Endothelial cell of hepatic sinusoid (primary cell): Measurements from ENCODE around the gene SPON1.
"Not testable (repeated sequence)": the region's sequence is repeated elsewhere in the genome, so short reads cannot be mapped to it uniquely, and the experiment has no call there.

Experiments
- in situ Hi-C: cut with HindIII; loops from 2 replicates; pipeline ENCODE4 v1.10.0; 2017; ENCODE audit warnings: low sequenced_read_pairs

SPON1 gene

DNA sequence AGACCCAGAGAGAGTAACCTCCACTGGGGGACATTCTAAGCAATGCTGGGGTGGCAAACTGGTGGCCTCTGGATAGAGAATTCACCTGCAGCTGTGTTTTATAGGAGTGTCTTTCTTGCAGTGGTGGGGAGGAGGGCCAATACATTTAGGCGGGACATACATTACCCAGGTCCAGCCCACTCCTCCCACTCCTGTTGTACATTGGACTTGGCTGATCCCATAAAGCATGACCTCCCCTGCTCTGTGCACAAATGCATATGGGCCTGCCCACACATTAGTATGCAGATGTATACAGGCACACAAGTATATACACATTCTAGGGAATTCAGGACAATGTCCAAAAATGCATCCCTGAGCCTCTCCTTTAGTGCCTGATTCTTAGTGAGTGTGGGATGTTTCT is 297.4 kb downstream of the SPON1 start:
- in situ Hi-C loops: no loop called here

DNA sequence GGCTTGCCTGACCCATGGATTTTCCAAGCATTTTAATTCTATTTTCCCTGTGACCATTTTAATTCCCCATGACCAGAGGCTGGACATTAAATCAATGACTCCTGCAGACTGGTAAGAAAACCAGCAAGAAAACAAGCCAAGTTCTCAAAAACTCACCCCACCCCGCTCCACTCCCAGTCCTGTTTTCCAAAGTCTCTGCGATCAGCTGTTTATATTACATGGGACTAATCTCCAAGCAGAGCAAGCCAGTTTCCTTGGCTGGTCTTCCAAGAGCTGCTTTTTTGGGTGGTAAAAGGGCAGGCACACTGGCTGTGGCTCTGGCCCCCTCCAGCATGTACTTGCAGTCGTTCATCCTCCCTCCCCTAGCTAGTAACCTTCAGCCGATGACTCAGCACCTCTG is 298.5 kb downstream of the SPON1 start:
- in situ Hi-C loops: no loop called here

DNA sequence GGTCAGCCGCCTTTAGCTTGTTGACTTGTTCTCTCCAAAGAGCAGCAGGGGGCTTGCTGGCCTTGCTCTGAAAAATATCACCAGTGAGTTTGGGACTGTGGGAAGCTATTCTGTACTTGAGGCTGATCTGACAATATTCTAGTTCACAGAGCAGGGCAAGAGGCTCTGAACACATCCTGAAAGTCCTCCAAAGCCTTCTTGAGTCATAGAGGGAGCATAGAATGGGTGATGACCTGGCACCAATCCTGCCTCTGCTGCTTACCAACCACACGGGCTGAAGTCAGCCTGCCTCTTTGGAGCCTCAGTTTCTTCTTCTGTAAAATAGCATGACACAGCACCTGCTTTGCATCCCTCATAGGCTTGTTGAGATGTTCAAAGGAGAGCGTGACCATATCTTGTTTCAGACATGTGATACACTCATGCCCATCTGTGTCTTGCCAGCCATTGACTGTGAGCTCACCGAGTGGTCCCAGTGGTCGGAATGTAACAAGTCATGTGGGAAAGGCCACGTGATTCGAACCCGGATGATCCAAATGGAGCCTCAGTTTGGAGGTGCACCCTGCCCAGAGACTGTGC is 299.8 kb downstream of the SPON1 start:
- in situ Hi-C loops: no loop called here

DNA sequence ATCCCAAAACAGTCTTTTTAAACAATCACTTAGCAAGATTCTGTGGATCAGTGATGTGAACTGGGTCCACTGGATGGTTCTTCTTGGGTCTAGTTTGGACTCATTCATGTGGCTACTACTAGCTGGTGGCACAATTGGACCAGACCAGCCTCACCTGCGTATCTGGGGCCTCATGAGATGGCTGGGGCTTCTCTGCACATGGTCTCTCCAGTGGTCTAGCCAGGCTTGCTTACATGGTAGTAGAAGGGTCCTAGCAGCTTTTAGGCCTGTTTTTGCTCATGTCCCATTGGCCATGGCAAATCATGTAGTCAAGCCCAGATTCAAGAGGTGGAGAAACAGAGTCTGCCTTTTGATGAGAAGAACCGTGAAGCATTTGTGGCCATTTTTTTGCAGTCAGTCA is 302.4 kb downstream of the SPON1 start:
- in situ Hi-C loops: no loop called here

DNA sequence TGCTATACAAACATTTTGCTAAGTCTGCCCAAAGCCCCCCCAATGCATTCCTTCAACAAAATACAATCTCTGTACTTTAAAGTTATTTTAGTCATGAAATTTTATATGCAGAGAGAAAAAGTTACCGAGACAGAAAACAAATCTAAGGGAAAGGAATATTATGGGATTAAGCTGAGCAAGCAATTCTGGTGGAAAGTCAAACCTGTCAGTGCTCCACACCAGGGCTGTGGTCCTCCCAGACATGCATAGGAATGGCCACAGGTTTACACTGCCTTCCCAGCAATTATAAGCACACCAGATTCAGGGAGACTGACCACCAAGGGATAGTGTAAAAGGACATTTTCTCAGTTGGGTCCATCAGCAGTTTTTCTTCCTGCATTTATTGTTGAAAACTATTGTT is 304.1 kb downstream of the SPON1 start:
- in situ Hi-C loops: no loop called here

DNA sequence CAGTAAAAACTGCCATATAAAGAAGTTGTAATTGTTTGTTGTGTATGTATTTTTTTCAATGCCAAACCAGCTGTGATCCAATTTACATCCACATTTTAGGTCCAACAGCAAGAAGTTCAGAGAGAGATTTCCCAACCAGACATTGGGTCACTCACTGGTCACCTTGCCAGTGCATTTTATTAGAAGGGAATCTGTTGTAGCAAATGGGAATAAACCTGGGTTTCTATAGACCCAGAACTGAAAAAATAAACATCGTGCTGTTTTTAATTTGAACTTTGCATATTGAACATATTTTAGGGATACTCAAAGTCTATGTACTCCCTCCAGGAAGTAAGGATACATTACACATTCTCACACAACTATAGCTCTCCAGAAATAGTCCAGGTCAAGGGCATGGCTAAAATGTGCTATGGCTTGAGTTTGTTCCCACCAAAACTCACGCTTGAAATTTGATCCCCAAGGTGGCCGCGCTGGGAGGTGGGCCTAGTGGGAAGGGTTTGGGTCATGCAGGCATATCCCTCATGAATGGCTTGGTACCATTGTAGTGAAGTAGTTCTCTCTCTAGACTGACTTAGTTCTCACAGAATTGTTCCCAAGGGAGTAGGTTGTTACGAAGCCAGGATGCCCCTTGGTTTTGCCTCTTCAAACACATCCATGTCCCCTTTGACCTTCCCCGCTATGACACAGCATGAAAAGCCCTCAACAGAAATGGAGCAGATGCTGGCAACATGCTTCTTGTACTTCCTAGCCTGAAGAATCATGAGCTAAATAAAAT is 305.5 kb downstream of the SPON1 start:
- in situ Hi-C loops: no loop called here

DNA sequence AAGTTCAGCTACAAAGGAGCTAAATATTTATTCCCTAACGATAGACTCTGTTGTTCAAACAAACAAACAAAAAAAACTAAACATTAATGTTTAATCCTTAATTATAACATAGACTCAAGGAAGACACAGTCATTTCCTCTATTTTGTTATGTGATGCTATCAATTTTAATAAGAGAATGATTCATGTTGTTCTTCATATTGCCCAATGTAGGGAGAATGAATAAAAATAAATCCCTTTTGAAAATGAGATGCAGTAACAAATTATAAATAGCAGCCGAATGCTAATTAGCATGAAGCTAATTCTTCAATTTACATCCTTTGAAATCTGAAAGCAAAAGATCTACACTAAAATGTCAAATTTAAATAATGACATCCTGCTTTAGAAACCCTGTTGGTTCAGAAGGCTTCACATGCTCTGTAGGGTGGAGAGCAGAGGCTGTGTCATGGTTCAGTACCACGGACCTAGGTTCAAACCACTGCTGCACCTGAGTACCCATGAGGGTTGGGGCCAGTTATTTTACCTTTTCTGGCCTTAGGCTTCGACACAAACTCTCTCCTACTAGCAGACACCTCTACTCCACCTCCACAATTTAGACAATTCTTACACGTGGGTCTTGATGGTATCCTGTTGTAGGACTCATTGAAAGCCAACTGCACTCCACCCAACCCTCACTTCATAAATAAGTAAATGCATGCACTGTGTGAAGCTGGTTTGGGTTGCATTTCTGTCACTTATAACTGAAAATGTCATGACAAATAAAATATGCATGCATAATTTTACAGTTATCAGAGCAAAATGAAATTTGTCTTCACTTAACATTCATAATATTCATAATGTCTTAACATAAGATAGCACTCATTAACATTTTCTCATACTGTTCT is 307.4 kb downstream of the SPON1 start:
- in situ Hi-C loops: no loop called here

DNA sequence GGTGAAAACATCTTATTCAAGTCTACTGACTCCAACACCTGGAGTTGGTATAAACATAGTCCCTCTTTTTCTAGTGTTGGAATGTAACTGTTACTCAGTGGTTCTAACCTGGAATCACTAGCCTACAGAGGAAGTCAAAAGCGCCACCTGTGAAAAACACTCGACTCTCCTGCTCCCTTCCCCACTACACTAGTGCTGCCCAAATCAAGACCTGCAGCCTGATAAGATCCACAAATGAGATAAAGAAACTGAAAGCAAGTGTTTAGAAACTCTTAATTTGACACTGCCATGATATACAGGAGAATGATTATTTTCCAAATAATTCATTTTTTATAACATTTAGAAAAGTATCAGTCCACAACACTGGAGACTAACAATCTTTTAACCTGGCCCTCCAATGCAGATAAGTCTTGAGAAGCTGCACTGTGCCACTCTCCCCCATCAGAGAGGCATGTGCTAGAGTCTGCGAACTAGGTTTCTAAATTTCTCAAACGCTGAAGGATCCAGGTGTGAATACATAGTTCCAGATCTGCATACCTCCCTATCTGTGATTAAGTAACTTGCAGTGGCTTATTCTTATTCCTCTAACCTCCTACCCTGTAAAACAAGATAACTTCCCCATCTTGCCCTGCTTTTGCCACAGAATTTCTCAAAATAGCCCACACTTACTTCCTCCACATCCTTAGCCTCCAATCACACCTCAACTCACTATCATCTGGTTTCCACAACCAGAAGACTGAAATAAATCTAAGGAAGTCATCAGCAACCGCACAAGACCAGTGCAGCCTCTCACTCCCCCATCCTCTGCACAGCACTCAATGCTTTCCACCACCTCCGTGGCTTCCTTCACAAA is 308.4 kb downstream of the SPON1 start:
- in situ Hi-C loops: no loop called here

DNA sequence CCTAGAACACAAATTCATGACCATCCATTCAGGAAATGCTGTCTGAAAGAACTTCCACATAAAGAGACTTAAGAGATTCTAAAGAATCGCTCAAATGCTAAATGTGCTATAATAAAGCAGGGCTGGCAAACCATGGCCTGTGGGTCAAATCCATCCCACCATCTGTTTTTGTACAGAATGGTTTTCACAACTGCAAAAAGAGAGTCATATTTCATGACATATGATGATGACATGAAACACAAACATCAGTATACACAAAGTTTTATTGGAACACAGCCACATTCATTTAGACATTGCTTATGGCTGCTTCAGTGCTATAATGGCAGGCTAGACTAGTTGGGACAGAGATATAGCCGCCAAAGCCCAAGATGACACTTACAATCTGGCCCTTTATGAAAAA is 311.4 kb downstream of the SPON1 start:
- in situ Hi-C loops: no loop called here

DNA sequence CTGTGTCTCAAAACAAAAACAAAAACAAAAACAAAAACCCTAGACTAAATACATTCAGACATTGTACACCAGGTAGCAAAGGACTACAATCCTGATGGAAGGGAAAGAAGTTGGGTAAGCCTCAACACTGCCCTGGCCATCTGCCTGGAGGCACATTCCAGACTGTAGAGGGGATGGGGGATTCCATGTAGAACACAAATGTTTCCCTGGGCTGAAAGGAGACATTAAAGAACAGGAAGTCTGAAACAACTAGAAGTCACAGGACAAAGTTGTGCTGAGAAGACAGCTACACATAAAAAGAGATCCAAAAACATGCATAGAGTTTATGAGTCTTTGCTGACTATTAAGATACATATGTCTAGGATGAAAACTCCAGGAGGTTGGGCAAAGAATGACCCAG is 312.6 kb downstream of the SPON1 start:
- in situ Hi-C loops: no loop called here

DNA sequence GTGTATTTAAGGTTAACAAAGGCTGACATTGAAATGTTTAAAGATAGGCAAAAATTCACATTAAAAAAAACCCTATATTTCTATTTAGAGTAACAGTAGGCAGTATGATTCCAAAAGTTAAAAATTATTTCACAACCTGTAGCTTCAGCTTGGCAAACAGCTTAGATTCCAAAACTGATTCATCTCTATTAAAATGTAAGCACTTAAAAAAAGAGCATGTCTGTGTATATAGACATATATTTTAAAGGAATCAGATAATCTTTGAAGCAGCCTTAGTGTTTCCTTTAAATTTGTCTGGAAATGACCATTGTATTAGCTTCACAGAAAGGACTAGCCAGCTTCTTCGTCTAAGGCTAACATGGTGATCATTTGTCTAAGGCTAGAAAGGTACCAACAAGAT is 316.3 kb downstream of the SPON1 start:
- in situ Hi-C loops: not testable (repeated sequence)

DNA sequence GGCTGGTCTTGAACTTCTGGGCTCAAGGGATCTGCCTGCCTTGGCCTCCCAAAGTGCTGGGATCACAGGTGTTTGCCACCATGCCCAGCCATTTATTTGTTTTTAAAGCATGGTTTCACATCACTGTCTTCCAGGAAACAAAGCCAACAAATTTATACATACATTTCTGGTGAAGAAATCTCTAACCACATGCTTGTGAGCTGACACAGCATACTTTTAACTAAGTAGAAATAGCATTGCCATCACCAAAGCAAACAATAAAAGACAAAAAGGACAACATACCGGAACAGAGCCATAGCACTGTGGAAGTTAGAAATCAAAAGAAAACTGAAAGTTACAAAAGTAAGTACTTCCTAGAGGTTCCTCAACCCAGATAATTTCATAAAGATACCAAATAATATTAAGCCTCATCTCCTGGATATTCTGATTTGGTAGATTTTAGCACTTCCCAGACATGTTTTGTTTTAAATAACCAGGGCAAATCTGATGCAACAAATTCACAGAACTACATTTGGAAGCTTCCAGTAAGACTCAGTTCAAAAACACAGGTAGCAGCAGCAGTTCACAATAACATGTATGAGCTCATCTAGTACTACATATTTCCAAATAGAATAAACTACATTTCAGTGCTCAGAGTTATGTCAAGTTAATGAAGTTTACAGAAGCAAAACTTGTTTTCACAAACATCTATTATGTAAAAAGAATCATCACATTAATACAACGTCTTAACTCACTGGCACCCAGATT is 325.8 kb downstream of the SPON1 start:
- in situ Hi-C loops: no loop called here

DNA sequence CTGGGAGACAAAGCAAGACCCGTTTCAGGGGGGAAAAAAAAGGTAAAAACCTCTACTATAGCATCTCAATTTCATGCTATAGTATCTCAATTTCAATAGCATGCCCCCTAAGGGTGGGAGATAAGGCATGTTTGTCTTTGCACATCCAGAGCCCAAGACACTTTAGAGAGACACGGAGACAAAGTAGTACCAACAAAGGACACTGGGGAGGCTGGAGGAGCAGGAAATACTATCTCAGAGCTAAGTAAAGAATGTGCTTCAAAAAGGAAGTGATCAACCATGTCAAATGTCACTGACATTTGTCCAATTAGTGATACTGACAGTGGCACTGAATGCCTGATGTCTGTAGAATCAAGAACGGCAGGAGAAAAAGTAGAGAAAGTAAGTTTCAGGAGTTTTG is 327.9 kb downstream of the SPON1 start:
- in situ Hi-C loops: no loop called here

DNA sequence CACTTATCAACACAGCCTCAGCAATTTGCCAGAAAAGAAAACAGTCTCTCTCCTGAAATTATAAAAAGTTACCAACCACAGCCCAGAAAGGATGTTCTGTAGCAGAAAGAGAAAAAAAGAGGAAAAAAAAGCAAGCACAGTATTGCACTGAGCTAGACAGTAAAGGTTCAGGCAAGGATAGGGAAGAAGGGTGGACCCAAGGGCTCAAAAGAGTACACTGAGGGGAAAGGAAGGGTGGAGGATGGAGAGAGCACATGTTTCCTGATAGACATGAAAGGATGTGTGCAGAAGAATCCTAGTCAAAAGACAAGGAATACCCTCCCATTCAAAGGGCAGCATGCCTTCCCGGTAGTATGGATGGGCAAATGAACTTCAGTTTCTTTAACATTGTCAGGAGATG is 337.4 kb downstream of the SPON1 start:
- in situ Hi-C loops: loop anchor here (5.0 kb wide), 2 partner anchors 67 to 157 kb away; no protein-coding TSS in a partner anchor

DNA sequence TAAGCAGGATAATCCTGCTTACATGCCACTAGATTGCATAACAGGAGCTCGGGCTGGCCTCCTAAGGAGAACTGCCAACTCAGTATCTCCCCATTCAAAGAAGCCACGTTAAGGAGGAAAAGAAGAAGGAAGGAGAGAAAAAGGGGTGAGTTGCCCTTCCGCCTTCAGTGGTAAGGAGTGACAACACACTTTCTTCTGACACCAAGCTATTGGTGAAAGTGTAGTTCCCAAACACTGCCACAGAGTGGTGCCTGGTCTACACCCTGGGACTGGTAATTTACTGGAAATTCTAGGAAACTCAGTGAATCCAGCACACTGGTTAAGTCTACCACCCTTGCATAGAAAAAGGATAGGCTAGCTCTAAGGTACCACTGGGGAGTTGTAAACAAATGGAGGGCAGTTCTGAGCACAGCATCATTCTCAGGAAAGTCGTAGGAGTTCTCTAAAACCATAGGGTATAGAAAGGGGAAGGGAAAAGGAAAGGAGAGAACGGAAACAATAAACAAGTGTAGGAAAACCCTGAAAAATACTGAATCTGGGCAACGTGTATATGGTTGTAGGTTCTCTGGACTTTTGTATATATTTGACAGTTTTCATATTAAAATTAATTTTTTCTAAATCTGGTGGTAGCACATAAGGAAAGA is 338.3 kb downstream of the SPON1 start:
- in situ Hi-C loops: loop anchor here (5.0 kb wide), 2 partner anchors 67 to 157 kb away; no protein-coding TSS in a partner anchor

DNA sequence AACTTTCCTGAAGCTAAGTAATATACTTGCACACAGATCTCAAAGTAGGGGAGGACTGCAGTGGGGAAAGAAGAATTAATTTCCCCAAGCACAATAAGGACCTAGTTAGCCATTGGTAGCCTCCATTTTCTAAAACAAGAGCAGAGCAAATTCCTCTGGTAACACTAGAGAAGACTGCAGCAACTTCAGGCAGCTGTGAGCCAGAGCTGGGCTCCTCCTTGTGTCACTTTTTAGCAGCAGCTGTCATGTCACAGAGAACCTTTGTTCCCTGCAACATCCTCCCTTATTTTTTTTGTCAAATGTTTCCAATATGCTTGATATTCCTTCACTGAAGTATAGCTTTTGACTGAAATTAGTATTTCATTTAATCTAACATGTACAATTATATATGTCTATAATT is 342.1 kb downstream of the SPON1 start:
- in situ Hi-C loops: loop anchor here (5.0 kb wide), 2 partner anchors 63 to 153 kb away; no protein-coding TSS in a partner anchor

DNA sequence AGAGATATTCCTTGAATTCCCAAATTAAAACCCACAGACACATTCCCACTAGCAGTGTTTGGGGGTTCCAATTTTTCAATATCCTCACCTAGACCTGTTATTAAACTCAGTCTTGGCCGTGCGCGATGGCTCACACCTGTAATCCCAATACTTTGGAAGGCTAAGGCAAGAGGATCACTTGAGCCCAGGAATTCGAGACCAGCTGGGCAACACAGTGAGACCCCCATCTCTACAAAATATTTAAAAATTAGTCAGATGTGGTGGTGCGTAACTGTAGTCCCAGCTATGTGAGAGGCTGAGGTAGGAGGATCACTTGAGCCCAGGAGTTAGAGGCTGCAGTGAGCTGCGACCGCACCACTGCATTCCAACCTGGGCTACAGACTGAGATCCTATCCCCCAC is 343.1 kb downstream of the SPON1 start:
- in situ Hi-C loops: no loop called here

DNA sequence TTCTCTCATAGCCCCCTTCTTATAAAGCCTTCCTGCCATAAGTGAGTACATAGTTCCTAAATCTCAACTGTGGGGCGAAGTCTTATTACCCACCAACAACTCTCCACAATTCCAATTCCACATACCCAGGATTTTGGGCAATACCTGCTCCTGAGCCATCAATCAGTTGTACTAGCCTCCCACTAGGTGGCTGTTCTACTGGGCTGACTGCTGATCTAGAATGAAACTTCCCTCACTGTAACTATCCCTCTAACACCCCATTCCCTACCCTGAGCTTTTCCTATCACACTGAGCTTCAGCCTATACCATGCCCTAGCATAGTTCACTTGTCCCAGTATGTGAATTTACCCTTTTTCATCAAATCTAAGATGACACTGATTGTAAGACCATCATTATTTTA is 344.0 kb downstream of the SPON1 start:
- in situ Hi-C loops: no loop called here

DNA sequence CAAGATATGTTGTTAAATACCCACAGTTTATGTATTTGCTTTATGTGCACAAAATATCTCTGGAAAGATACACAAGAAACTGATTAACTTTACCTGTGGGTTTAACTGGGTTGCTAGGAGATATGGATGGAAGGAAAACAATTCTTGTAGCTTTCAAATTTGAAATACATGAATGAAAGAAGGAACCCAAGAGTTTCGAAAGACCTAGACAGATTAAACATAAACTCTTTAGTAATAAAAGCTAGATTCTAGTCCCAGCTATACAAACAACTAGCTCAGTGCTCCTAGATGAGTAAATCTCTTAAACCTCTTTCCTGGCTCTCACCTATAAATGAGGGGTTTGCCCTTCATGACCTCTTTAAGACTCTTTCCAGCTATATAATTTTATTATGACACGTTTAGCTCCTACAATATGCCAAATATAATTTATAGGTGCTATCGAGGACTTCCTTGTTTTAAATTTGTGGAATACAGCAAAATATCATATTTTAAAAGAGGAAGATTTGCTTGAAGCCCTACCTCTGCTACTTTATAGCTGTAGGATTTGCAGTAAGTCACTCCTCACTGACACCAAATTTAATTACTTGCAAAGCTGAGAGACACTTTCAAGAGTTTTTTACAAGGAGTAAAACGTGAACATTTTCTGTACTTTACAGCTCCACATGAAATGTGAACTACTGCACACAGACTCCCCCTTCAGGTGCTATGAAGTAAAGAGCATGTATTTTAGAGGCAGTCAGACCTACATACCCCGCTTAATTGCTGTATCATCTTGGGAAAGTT is 345.8 kb downstream of the SPON1 start:
- in situ Hi-C loops: no loop called here
